A549 (cell line): Measurements from ENCODE around the gene ZDHHC11B.

ENCODE experiments used
- BHLHE40 ChIP-seq: IDR thresholded peaks from 2 replicates; pipeline ENCODE4 v1.6.1; 2012; ENCODE audit warnings: low read depth, low read length, inconsistent platforms
- CTCF ChIP-seq: fragments of >200 bp; sonication (Bioruptor Twin); formaldehyde crosslinking; IDR thresholded peaks from 3 replicates; pipeline ENCODE4 v1.5.1; 2016
- EP300 ChIP-seq, 2 experiments: fragments of >200 bp; sonication (Bioruptor Twin); formaldehyde crosslinking; IDR thresholded peaks; 2 replicates in 1 of 2; 3 replicates in 1 of 2; pipeline ENCODE4 v1.6.1; 2016 to 2017
- GATA3 ChIP-seq: IDR thresholded peaks from 2 replicates; pipeline ENCODE4 v1.6.1; 2012; ENCODE audit warnings: borderline replicate concordance
- HES2 ChIP-seq: fragments of >200 bp; sonication (Bioruptor Twin); formaldehyde crosslinking; IDR thresholded peaks from 2 replicates; pipeline ENCODE4 v1.6.1; 2016
- HOXB13 ChIP-seq: fragments of 250-450 bp; sonication (Bioruptor Pico); IDR thresholded peaks from 2 replicates; pipeline ENCODE4 v1.5.0; 2020; ENCODE audit warnings: low read depth, mild to moderate bottlenecking, moderate library complexity
- MAFK ChIP-seq: fragments of 450-650 bp; IDR thresholded peaks from 2 replicates; pipeline ENCODE4 v1.6.1; 2014; ENCODE audit not compliant: partially characterized antibody
- TF ChIP-seq, protein P1 (sequence below): fragments of 200-600 bp; sonication (generic); IDR thresholded peaks from 2 replicates; pipeline ENCODE4 v1.6.1; 2016; ENCODE audit warnings: antibody characterized with exemption, mild to moderate bottlenecking, moderate library complexity

- TF ChIP-seq CTCF (no peak), HOXB13 (CRISPR knock-in tag) (no peak), GATA3 (no peak), BHLHE40 (no peak), MAFK (no peak), HES2 (no peak), EP300 (IDR thresholded peaks at IDR 0.05) (no peak)
- TF ChIP-seq, protein P1, sequence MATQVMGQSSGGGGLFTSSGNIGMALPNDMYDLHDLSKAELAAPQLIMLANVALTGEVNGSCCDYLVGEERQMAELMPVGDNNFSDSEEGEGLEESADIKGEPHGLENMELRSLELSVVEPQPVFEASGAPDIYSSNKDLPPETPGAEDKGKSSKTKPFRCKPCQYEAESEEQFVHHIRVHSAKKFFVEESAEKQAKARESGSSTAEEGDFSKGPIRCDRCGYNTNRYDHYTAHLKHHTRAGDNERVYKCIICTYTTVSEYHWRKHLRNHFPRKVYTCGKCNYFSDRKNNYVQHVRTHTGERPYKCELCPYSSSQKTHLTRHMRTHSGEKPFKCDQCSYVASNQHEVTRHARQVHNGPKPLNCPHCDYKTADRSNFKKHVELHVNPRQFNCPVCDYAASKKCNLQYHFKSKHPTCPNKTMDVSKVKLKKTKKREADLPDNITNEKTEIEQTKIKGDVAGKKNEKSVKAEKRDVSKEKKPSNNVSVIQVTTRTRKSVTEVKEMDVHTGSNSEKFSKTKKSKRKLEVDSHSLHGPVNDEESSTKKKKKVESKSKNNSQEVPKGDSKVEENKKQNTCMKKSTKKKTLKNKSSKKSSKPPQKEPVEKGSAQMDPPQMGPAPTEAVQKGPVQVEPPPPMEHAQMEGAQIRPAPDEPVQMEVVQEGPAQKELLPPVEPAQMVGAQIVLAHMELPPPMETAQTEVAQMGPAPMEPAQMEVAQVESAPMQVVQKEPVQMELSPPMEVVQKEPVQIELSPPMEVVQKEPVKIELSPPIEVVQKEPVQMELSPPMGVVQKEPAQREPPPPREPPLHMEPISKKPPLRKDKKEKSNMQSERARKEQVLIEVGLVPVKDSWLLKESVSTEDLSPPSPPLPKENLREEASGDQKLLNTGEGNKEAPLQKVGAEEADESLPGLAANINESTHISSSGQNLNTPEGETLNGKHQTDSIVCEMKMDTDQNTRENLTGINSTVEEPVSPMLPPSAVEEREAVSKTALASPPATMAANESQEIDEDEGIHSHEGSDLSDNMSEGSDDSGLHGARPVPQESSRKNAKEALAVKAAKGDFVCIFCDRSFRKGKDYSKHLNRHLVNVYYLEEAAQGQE, result no peak
Observed at GRCh38 chr5:819078-819477, 34.5 kb upstream of the ZDHHC11B start.
